C4-2B (cell line): ENCODE measurements around the gene TM7SF3.
A peak's percentile ranks its signal among the peaks of the same experiment; 100 is the strongest.

ENCODE experiments used
- H3K27ac ChIP-seq: fragments of 450-650 bp; 2 replicates; pipeline ENCODE4 v1.5.1; 2017
- ZFX ChIP-seq: fragments of 450-650 bp; IDR thresholded peaks from 2 replicates; pipeline ENCODE4 v1.6.1; 2017
- TF ChIP-seq, protein P1 (sequence below): fragments of 450-650 bp; conservative IDR thresholded peaks from 2 replicates; pipeline ENCODE4 v1.5.1; 2017; ENCODE audit warnings: mild to moderate bottlenecking

TM7SF3 gene

DNA sequence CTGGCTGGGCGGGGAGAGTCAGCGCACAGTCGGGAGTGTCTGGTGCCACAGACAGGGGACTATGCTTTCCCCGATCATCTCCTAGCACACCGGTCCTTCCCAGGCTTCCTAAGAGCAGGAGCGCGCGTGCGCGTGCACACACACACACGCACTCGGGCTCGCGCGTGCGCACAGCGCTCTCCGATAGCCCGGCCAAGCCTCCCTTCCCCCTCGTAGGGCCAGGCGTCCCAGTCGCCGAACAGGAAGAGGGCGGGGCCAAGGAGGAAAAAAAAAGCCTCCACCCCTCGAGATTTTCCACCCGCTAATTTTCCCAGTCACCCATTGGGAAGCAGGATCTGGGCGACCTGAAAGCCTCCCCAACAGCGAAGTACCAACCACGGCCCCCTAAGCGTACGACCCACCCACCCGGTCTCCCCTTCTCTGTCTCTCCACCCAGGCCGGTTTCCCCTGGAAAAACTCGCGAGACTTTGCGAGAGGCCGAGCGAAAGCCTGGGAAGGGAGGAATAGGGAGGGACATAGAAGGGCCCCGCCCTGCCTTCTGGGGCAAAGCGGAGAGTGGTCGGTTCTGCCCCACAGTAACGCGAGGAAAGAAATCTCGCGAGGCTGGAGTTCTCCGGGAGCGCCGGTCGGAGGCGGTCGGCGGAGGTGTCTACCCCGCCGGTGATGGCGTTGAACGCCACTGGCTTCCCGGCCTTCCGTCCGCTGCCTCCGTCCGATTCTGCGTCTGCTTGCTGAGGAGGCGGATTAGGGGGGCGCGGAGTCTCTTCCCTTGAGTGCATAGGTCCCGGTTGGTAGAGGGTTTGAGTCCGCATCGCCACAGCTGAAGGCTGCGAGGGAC, 76.1 kb downstream of the TM7SF3 start, which contains the start of the genes FGFR1OP2 and INTS13:
FGFR1OP2 (plus strand) TSS at position 608 of the 838 bp plus-strand sequence. CDS start 15,689 bp downstream, outside the sequence.
INTS13 (minus strand) TSS at position 119 of the 838 bp plus-strand sequence. CDS start 1,178 bp downstream, outside the sequence.
- H3K27ac ChIP-seq: peak within 1 kb of the TSS; percentile 80
- TF ChIP-seq ZFX: peak; percentile 35; the same call in 1 of the 2 replicates
- TF ChIP-seq, protein P1, sequence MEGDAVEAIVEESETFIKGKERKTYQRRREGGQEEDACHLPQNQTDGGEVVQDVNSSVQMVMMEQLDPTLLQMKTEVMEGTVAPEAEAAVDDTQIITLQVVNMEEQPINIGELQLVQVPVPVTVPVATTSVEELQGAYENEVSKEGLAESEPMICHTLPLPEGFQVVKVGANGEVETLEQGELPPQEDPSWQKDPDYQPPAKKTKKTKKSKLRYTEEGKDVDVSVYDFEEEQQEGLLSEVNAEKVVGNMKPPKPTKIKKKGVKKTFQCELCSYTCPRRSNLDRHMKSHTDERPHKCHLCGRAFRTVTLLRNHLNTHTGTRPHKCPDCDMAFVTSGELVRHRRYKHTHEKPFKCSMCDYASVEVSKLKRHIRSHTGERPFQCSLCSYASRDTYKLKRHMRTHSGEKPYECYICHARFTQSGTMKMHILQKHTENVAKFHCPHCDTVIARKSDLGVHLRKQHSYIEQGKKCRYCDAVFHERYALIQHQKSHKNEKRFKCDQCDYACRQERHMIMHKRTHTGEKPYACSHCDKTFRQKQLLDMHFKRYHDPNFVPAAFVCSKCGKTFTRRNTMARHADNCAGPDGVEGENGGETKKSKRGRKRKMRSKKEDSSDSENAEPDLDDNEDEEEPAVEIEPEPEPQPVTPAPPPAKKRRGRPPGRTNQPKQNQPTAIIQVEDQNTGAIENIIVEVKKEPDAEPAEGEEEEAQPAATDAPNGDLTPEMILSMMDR: no peak

DNA sequence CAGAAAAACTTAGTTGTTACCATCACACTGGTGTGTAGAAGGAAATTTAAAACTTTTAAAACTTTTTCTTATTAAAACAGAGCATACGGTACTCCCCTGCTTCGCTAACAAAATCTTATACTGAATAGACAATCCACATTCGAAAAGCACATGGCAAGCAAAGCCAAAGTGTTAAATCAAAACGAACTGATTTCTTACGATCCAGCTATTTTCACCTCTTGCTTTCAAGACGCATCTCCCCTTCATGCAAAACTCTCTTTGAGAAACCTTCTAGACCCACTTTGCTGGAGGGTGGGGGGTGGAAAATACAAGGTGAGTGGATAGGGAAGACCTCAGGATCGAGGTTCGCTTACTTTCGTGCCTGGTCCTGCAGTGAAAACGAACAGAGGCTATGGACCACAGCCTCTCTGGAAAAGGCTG, 76.7 kb downstream of the TM7SF3 start:
- no peak for TF ChIP-seq ZFX
- TF ChIP-seq, protein P1: no peak
- H3K27ac ChIP-seq: peak overlapping the region; percentile 80

DNA sequence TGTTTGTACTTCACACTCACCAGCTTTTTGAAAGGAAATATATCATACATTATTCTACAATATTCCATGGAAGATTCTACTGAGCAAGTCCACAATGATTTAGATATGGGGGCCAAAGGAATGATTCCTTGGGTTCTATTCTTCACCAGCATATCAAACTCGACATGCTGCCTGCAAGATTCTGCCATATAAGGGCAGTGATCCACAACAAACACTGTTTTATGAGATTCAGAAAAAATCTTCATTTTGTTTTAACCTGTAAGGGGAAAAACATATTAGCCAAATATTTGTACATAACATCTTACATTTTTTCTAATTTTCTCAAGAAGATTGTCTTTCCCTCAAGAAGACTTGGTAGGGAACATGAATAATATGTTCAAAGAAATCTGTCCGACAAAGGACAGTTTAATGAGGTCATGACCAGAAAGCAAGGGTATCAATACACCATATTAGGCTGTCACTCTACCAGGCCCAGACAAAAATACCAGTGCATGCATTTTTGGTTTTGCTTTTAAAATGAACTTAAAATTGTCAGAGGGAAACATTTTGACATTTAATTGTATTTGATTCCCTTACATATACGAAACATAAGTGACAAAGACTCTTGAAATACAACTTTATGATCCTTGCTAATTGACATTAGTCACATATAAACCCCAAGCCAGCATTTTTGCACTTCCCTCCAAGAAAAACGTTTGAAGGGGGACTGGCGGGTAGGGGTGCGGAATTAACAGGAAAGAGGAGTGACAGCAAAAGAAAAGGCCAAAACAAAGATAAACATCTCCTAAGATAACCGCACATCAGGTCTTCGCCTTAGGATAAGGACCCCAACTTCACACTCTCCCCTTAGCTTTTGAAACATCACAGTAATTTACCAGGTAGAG, 77.4 kb downstream of the TM7SF3 start:
- peak overlapping the region; percentile 80; the same call in 1 of the 2 replicates for H3K27ac ChIP-seq
- no peak for TF ChIP-seq ZFX
- TF ChIP-seq, protein P1: no peak

DNA sequence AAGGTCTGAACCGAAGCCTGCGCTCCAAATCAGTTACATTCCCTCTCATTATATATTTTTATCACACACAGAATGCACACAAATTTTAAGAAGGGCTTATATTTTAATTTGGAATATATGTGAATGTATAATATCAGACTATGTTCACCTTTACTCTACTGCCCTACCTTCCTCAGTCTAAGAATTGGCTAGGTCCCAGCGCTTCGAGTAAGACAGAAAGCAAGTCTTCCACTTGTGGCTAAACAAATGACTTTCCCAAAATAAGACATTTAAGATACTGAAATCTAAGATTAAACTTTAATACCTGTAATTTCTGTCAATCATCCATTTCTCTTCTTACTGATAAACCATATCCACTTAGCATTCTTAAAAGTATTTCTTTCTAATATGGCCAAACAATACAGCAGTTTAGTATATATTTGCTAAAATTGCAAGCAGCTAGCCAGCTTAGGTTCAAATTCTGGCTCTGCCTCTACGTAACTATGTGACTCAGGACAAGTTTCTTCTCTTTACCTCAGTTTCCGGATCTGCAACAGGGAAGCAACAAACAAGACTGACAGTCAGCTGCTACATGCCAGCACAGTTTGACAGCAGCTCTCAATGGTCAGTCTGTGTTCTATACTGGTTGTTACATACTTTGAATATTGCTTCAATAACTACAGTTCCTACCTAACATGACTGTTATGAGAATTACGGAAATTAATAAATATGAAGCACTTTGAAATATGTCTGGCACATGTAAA, 78.4 kb downstream of the TM7SF3 start:
- TF ChIP-seq, protein P1: no peak
- TF ChIP-seq ZFX: no peak

DNA sequence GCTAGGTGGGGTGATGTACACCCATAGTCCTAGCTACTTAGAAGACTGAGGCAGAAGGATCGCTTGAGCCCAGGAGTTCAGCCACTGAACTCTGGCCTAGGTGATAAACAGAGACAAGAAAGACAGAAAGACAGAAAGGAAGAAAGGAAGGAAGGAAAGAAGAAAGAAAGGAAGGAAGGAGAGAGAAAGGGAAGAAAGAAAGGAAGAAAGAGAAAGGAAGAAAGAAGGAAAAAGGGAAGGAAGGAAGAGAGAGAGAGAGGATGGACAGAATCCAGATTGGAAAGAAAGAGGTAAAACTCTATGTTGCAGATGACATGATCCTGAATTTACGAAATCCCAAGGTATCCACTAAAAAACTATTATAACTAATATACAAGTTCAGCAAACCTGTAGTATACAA, 84.6 kb downstream of the TM7SF3 start:
- H3K27ac ChIP-seq: no peak overlapping the region
- TF ChIP-seq ZFX: no peak
- TF ChIP-seq, protein P1: no peak

More for the DNA sequence above, 78.4 kb downstream of the TM7SF3 start:
- H3K27ac ChIP-seq: no peak overlapping the region

DNA sequence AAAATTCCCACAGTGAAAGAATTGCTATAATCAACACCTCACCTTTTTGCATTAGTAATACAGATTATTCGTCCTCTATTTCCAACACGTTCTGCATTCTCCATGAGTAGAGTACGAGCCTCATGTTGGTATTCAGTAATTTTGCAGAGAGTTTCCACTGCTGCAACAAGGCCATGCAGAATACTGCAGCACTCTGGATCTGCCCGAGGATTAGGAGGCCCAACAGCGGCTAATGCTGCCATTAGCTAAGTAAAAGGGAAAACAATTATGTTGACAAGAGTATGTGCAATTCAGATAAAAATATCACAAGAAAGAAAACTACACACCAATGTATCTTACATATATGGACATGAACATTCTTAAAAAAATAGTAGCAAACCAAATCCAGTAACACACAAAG, 85.5 kb downstream of the TM7SF3 start:
- no peak overlapping the region for H3K27ac ChIP-seq
- no peak for TF ChIP-seq ZFX
- TF ChIP-seq, protein P1: no peak
